A549 (cell line): ENCODE results near the gene RBM25. TPM values are rescaled to one million over a fixed set of nuclear protein-coding genes. Genes with fewer than 3 reads are reported as not detected.

Experiments used
- ATAC-seq, 2 experiments: fragments of 200-7000 bp in 1 of 2; fragments of >200 bp in 1 of 2; cut with Nextera tagmentation in 1 of 2; cut with Tn5 transposase in 1 of 2; 3 replicates each; pipeline versions ENCODE4 v1.8.0 to v1.9.1; 2018 to 2020; ENCODE audit warnings: mild to moderate bottlenecking in 1 of 2, moderate library complexity in 1 of 2
- CTCF ChIA-PET: fragments of 300-600 bp; sonication (Branson Sonifier 250); formaldehyde crosslinking; extraction: SDS; loops from one replicate; lab custom pipeline; 2021; ENCODE audit warnings: antibody characterized with exemption, inconsistent platforms; lab: Yijun Ruan, JAX
- POLR2A ChIA-PET: fragments of 350-600 bp; formaldehyde crosslinking; extraction: SDS; loops from one replicate; lab custom pipeline; 2021; ENCODE audit warnings: antibody characterized with exemption, inconsistent platforms; lab: Yijun Ruan, JAX
- DNase-seq, 2 experiments: peaks; one replicate each; pipeline versions ENCODE4 v3.0.0 to v3.0.0-alpha.2; 2011 to 2016; ENCODE audit warnings: low read depth in 1 of 2, low spot score in 1 of 2
- FAIRE-seq: peaks from 2 replicates; lab custom pipeline; 2011; peaks lifted over from hg19 to GRCh38; lab: Jason Lieb, UNC
- H3K27ac ChIP-seq, 2 experiments: fragments of >200 bp; sonication (Bioruptor Twin); formaldehyde crosslinking; 3 replicates each; pipeline ENCODE4 v1.5.1; 2016 to 2017
- H3K4me1 ChIP-seq: fragments of >200 bp; sonication (Bioruptor Twin); formaldehyde crosslinking; 3 replicates; pipeline ENCODE4 v1.6.1; 2016
- H3K4me2 ChIP-seq: fragments of >200 bp; sonication (Bioruptor Twin); formaldehyde crosslinking; 3 replicates; pipeline ENCODE4 v1.6.1; 2016
- H3K4me3 ChIP-seq: fragments of >200 bp; sonication (Bioruptor Twin); formaldehyde crosslinking; 3 replicates; pipeline ENCODE4 v1.5.1; 2016
- H3K9me3 ChIP-seq: fragments of >200 bp; sonication (Bioruptor Twin); formaldehyde crosslinking; 3 replicates; pipeline ENCODE4 v1.6.1; 2016
- CEBPB ChIP-seq, 2 experiments: fragments of >200 bp in 1 of 2; sonication (Bioruptor Twin) in 1 of 2; formaldehyde crosslinking in 1 of 2; IDR thresholded peaks; 2 replicates each; pipeline ENCODE4 v1.6.1; 2012 to 2016
- CHD2 ChIP-seq: fragments of 150-350 bp; IDR thresholded peaks from 2 replicates; pipeline ENCODE4 v1.6.1; 2014; ENCODE audit warnings: low read length; ENCODE audit not compliant: partially characterized antibody
- EP300 ChIP-seq, 2 experiments: fragments of >200 bp; sonication (Bioruptor Twin); formaldehyde crosslinking; IDR thresholded peaks; 2 replicates in 1 of 2; 3 replicates in 1 of 2; pipeline ENCODE4 v1.6.1; 2016 to 2017
- HEYL ChIP-seq: fragments of 250-450 bp; sonication (Bioruptor Pico); IDR thresholded peaks from 2 replicates; pipeline ENCODE4 v1.8.0; 2021; ENCODE audit warnings: mild to moderate bottlenecking, moderate library complexity
- RNF2 ChIP-seq: fragments of 200-600 bp; sonication (generic); IDR thresholded peaks from 2 replicates; pipeline ENCODE4 v1.6.1; 2016; ENCODE audit warnings: low read depth, mild to moderate bottlenecking, antibody characterized with exemption, moderate library complexity, borderline replicate concordance
- SREBF2 ChIP-seq: fragments of 450-650 bp; IDR thresholded peaks from 2 replicates; pipeline ENCODE4 v1.6.1; 2014; ENCODE audit warnings: mild to moderate bottlenecking, moderate library complexity
- TP53 ChIP-seq: fragments of 250-450 bp; sonication (Bioruptor Pico); IDR thresholded peaks from 2 replicates; pipeline ENCODE4 v1.5.0; 2021; ENCODE audit warnings: mild to moderate bottlenecking, moderate library complexity
- ZSCAN20 ChIP-seq: fragments of 250-450 bp; sonication (Bioruptor Pico); IDR thresholded peaks from 2 replicates; pipeline ENCODE4 v1.8.0; 2022; ENCODE audit warnings: mild to moderate bottlenecking, moderate library complexity
- WGBS: methylation state at CpG from one replicate; pipeline ENCODE4 v1.1.6; 2017; ENCODE audit errors: missing lambda C conversion rate; 5-methylcytosine and 5-hydroxymethylcytosine counted together
- polyA plus RNA-seq, 4 experiments: library from polyadenylated mRNA; depleted of rRNA in 3 of 4; stranded (reverse); fragments of >200 nt; fragmentation: RNase III in 1 of 4; extraction: RNeasy Plus Mini Kit Qiagen cat#74134 plus additional on column Dnase treatment in 1 of 4; gene quantifications; 2 replicates in 3 of 4; 3 replicates in 1 of 4; pipeline ENCODE4 v1.2.3, GENCODE V29; 2011 to 2017
- TF ChIP-seq, protein P1 (sequence below): fragments of >200 bp; sonication (Bioruptor Twin); formaldehyde crosslinking; IDR thresholded peaks from 2 replicates; pipeline ENCODE4 v1.6.1; 2016
- TF ChIP-seq, protein P2 (sequence below): fragments of 250-450 bp; sonication (Bioruptor Pico); IDR thresholded peaks from 2 replicates; pipeline ENCODE4 v1.5.0; 2020; ENCODE audit warnings: low read depth, mild to moderate bottlenecking, moderate library complexity
- TF ChIP-seq, protein P3 (sequence below): fragments of 150-350 bp; IDR thresholded peaks from 2 replicates; pipeline ENCODE4 v1.6.1; 2014; ENCODE audit warnings: low read depth, mild to moderate bottlenecking, low read length
- TF ChIP-seq, protein P4 (sequence below): fragments of 250-450 bp; sonication (Bioruptor Pico); IDR thresholded peaks from 2 replicates; pipeline ENCODE4 v1.5.0; 2021; ENCODE audit warnings: mild to moderate bottlenecking, moderate library complexity, borderline replicate concordance
- TF ChIP-seq, protein P5 (sequence below): fragments of 200-600 bp; sonication (generic); IDR thresholded peaks from 2 replicates; pipeline ENCODE4 v1.6.1; 2016; ENCODE audit warnings: antibody characterized with exemption, mild to moderate bottlenecking, moderate library complexity

The RBM25 gene
- polyA plus RNA-seq, 2 of the 4 experiments (the other 2 are of a cell fraction): 65.1 to 87.0 TPM

DNA sequence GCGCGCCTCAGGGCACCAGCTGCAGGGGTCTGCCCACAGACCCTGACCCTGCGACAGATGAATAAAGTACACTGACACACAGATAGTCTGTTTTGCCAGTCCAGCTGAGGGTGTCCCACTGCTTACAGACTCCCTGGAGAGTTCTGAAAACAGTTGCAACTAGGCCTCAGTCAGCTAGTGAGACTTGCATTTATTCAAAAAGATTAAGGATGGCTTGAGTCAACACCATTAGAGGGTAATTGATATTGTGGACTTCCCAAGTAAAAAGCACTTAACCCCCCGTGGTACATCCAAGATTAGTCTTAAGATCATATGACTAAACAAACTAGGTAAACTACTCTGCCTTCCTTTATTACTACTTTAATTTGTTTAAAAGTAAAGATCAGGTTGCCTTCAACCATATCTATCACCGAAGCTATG lies 66.8 kb downstream of the RBM25 start (continued):
- TF ChIP-seq, protein P1, sequence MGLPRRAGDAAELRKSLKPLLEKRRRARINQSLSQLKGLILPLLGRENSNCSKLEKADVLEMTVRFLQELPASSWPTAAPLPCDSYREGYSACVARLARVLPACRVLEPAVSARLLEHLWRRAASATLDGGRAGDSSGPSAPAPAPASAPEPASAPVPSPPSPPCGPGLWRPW: no peak
- TF ChIP-seq HEYL (CRISPR knock-in tag): no peak
- no peak for TF ChIP-seq CHD2

DNA sequence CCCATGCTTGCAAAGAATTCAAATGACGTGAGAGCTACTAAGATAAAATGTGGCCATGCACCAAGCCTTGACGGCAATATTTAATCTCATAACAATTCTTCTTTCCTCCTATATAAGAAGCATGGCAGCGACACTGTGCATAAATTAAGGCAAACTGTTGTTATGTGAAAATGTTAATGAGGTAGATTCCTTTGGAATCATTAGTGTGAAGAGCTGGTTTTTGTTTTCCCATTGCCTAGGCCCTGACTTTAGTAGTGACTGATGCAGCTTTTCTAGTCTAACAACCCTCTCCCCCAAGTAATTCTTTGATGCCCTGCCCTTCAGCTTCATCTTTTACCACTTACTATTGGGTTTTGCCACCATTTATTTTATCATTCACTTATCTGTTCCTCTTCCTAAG lies 67.4 kb downstream of the RBM25 start:
- H3K4me3 ChIP-seq: no peak overlapping the region
- 93% methylated on average over 3 of the region's 3 CpGs for WGBS
- no peaks in the 10 kb centered on the region for H3K9me3 ChIP-seq
- no peak overlapping the region for H3K4me2 ChIP-seq
- no peaks in the 10 kb centered on the region for H3K4me1 ChIP-seq
- TF ChIP-seq, protein P2, sequence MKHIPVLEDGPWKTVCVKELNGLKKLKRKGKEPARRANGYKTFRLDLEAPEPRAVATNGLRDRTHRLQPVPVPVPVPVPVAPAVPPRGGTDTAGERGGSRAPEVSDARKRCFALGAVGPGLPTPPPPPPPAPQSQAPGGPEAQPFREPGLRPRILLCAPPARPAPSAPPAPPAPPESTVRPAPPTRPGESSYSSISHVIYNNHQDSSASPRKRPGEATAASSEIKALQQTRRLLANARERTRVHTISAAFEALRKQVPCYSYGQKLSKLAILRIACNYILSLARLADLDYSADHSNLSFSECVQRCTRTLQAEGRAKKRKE: no peak
- no peak for TF ChIP-seq SREBF2
- TF ChIP-seq ZSCAN20 (CRISPR knock-in tag): no peak
- no peak for TF ChIP-seq RNF2
- no peak for TF ChIP-seq TP53 (CRISPR knock-in tag)
- TF ChIP-seq, protein P3, sequence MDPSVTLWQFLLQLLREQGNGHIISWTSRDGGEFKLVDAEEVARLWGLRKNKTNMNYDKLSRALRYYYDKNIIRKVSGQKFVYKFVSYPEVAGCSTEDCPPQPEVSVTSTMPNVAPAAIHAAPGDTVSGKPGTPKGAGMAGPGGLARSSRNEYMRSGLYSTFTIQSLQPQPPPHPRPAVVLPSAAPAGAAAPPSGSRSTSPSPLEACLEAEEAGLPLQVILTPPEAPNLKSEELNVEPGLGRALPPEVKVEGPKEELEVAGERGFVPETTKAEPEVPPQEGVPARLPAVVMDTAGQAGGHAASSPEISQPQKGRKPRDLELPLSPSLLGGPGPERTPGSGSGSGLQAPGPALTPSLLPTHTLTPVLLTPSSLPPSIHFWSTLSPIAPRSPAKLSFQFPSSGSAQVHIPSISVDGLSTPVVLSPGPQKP: no peak
- CTCF ChIA-PET: interaction anchor here (0.7 to 1.3 kb wide), 2 partner anchors 19 to 34 kb away, joined by 3 read pairs; no protein-coding TSS in a partner anchor
- ATAC-seq (no peak), DNase-seq (no peak), FAIRE-seq (no peak)
- POLR2A ChIA-PET: interaction anchor here (1.8 kb wide), 1 partner anchor 10 kb away, joined by 8 read pairs; the partner anchor contains the start of gene PSEN1
- H3K27ac ChIP-seq: no peak overlapping the region

DNA sequence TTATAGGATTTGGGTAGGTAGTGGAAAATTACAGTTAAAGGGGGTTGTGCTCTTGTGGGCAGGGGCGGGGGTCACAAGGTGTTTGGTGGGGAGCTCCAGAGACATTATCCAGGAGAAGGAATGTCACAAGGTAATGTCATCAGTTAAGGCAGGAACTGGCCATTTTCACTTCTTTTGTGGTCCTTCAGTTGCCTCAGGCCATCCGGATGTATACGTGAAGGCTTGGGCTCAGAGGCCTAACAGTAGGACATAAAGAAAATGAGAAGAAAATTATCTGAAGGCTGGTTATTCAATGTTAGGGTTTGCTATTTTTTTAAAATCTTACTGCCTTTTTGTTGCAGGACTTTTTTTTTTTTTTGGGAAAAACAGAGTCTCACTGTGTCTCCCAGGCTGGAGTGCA lies 75.5 kb downstream of the RBM25 start:
- 91% methylated on average over 3 of the region's 3 CpGs for WGBS
- FAIRE-seq: no peak
- no peak for ATAC-seq
- Histone ChIP-seq H3K4me3 (no peak overlapping the region), H3K4me1 (peaks cover 7% of the 10 kb centered on the region; the same call in 2 of the 3 replicates), H3K9me3 (no peaks in the 10 kb centered on the region), H3K27ac (no peak overlapping the region), H3K4me2 (no peak overlapping the region)
- ChIA-PET POLR2A (no interaction called here), CTCF (interaction anchor here (0.6 kb wide), 1 partner anchor 80 kb away, joined by 3 read pairs; no protein-coding TSS in a partner anchor)
- TF ChIP-seq, protein P4, sequence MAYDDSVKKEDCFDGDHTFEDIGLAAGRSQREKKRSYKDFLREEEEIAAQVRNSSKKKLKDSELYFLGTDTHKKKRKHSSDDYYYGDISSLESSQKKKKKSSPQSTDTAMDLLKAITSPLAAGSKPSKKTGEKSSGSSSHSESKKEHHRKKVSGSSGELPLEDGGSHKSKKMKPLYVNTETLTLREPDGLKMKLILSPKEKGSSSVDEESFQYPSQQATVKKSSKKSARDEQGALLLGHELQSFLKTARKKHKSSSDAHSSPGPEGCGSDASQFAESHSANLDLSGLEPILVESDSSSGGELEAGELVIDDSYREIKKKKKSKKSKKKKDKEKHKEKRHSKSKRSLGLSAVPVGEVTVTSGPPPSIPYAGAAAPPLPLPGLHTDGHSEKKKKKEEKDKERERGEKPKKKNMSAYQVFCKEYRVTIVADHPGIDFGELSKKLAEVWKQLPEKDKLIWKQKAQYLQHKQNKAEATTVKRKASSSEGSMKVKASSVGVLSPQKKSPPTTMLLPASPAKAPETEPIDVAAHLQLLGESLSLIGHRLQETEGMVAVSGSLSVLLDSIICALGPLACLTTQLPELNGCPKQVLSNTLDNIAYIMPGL (CRISPR knock-in tag): no peak
- TF ChIP-seq, protein P5, sequence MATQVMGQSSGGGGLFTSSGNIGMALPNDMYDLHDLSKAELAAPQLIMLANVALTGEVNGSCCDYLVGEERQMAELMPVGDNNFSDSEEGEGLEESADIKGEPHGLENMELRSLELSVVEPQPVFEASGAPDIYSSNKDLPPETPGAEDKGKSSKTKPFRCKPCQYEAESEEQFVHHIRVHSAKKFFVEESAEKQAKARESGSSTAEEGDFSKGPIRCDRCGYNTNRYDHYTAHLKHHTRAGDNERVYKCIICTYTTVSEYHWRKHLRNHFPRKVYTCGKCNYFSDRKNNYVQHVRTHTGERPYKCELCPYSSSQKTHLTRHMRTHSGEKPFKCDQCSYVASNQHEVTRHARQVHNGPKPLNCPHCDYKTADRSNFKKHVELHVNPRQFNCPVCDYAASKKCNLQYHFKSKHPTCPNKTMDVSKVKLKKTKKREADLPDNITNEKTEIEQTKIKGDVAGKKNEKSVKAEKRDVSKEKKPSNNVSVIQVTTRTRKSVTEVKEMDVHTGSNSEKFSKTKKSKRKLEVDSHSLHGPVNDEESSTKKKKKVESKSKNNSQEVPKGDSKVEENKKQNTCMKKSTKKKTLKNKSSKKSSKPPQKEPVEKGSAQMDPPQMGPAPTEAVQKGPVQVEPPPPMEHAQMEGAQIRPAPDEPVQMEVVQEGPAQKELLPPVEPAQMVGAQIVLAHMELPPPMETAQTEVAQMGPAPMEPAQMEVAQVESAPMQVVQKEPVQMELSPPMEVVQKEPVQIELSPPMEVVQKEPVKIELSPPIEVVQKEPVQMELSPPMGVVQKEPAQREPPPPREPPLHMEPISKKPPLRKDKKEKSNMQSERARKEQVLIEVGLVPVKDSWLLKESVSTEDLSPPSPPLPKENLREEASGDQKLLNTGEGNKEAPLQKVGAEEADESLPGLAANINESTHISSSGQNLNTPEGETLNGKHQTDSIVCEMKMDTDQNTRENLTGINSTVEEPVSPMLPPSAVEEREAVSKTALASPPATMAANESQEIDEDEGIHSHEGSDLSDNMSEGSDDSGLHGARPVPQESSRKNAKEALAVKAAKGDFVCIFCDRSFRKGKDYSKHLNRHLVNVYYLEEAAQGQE: no peak
- TF ChIP-seq EP300 (IDR thresholded peaks at IDR 0.05) (no peak), CEBPB (IDR thresholded peaks at IDR 0.05) (no peak)
- no peak for DNase-seq
